Posterior vena cava (tissue), 2 donors: ENCODE data around the gene SLC4A4. TPM values are rescaled to one million over a fixed set of nuclear protein-coding genes. Genes with fewer than 3 reads are reported as not detected.

Experiments used
- DNase-seq: peaks from one replicate; pipeline ENCODE4 v3.0.0-alpha.2; 2020; ENCODE audit warnings: low spot score
- intact Hi-C, 2 donors: fragments of 100-400 bp; cut with DNase I; formaldehyde crosslinking; loops; one replicate each; pipeline versions ENCODE4 v1.14.1 to v1.14.2; 2022 to 2023
- long read RNA-seq, 2 donors: library from polyadenylated mRNA; unstranded; transcript quantifications; one replicate each; pipeline ENCODE4 v2.0.0, GENCODE V29; 2020 to 2021
- total RNA-seq, 2 donors: library from RNA; stranded (reverse); fragmentation: NEBNext Ultra II Directional; extraction: Animal tissue kit (Norgen Biotek cat#: 25700); gene quantifications; one replicate each; pipeline ENCODE4 v1.2.1, GENCODE V29; 2021
- donor health status: DM: yes; HTN: yes; CAD: no.
- donor health status: DM: yes; HTN: yes; CAD: no.

Gene SLC4A4
- 1 to 10 TPM; 2.0 to 3.6 TPM for total RNA-seq
- long read RNA-seq, donor 1, partial matches to known transcripts, result 1 of 2 reads
- long read RNA-seq, donor 1, other reads (novel, unspliced or antisense), result 1 of 2 reads
- long read RNA-seq, donor 2, partial matches to known transcripts, result 1 of 2 reads
- long read RNA-seq, donor 2, other reads (novel, unspliced or antisense), result 1 of 2 reads

DNA sequence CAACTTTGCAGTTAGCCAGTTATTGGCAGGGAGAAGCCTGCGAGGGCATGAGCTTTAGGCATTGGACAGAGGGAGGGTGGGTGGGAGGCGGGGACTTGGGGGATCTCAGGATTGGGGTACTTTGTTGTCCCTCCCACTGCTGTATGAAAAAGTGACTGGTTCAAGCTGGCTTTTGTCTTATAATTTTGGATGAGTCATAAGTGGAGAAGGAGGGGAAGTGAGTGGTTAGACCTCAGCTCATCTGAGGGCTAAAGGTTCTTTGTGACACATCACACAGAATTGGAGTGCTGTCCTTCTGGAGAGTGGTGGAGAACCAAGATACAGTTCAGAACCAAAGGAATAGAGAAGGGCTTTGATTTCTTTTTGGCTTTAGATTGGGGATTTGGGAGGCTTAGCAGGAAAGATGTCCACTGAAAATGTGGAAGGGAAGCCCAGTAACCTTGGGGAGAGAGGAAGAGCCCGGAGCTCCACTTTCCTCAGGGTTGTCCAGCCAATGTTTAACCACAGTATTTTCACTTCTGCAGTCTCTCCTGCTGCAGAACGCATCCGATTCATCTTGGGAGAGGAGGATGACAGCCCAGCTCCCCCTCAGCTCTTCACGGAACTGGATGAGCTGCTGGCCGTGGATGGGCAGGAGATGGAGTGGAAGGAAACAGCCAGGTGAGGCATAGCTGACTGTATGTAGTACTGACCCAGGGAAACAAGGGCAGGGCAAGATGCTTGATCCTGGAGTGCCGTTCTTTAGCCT is at the start of gene SLC4A4:
SLC4A4 (plus strand) TSS at position 175 of the 748 bp plus-strand sequence.
- intact Hi-C loops, result no loop called here
- no peak for DNase-seq

DNA sequence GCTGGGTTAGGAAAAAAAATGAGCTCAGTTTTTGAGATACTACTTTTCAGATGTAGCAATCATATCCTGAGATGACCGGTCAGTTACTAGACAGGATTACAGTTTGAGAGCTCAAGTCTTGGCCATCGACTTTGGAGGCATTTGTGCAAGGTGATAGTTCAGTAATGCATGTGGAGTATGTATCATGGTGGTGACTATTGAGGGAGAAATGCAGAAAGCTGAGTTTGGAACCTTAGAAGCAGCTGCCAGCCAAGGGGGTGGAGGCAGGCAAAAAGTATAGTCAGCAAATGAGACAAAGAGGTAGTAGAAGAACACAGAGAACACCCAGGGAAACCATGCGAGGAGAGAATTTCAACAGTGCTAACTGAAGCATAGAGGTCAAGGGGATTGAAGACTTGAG is 48.7 kb upstream of the SLC4A4 start:
- DNase-seq, result no peak
- intact Hi-C loops, result no loop called here

DNA sequence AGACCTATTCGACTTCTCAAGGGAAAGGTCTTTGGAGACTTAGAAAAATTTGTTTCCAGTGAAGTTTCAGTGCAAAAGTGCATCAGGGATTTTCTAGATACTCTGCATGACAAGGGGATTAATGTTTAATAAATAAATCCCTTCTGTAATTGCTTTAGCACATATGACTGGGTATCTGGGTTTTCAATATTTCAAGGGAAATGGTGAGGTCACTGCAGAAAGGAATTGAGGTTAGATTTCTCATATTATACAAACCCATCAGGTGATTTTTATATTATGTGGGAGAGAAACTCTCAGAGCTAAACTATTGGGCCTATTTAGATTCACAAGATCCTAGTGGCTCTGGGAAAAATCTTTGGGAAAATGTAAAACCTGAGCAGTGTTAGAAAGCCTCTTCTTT is 48.3 kb upstream of the SLC4A4 start:
- no peak for DNase-seq
- intact Hi-C loops, result no loop called here

DNA sequence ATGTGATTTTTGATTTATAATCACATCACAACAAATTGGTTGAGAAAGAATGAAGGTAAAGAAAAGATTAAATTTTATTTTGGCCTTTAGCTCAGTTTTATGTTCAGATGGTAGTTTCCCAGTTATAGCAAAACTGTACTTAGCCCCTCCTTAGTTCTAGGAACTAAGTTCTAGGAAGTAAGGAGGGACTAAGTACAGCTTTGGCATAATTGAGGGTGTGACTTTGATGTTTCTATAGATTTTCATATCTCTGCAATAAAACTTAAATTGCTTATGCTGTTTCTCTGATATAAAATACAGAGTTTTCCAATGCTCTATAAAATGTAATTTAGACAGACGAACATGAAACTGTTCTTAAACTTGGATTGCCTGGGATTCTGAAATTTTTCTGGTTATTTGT is 46.6 kb upstream of the SLC4A4 start:
- intact Hi-C loops, result no loop called here
- DNase-seq, result no peak

DNA sequence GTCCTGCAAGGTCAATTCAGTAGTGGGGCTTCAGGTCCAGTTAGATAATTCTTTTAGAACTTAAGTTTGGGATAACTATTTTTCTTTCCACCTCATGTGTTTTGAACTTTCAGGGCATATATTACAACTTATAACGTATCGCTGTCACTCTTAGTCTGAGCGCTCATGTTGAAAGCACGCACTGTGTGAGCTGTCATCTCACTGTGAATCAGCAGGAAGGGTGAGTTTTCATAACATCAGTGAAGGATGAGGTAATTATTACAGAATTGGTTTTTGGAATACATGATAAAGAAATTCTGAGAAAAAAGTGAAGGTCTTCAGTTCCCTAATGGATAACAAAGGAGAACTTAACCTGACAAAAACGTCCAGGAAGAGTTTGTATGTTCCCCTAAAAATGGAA is 45.1 kb upstream of the SLC4A4 start:
- no peak for DNase-seq
- intact Hi-C loops, result no loop called here

DNA sequence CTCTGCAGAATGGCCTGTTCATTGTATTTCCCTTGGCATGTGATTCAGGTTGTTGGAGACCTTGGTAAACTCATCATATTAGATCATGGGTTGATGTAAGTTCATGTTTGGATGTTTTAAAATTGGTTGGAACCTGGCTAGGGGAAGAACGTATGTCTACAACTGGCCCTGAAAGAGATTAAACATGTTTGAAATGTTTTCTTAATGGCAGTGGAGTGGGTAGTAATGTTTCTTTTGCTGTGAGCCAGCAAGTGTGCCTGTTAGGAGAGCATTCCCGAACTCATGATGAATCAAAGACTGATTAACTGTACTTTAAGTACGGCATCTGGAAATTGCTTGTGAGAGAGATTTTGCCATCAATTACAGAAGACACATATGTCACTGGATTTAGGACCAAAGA is 44.5 kb upstream of the SLC4A4 start:
- intact Hi-C loops, result no loop called here
- no peak for DNase-seq

DNA sequence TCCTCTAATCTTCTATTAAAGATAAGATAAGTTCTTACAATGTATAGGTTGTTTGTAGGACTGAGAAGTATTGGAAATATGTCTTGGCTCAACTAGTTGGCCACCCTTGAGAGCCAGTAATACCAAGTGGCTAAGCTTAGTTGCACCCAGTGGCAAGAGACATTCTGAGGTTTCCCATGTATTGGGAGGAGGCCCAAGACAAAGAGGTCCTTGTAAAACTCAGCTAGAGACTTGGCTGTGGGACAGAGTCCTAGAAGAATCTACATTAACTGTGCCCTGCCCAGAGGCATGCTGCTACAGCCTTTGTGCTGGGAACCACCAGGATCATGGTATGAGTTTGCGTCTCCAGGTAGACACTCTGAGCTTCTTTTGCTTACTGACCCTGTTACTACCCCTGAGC is 41.9 kb upstream of the SLC4A4 start:
- intact Hi-C loops, result no loop called here
- DNase-seq, result no peak

DNA sequence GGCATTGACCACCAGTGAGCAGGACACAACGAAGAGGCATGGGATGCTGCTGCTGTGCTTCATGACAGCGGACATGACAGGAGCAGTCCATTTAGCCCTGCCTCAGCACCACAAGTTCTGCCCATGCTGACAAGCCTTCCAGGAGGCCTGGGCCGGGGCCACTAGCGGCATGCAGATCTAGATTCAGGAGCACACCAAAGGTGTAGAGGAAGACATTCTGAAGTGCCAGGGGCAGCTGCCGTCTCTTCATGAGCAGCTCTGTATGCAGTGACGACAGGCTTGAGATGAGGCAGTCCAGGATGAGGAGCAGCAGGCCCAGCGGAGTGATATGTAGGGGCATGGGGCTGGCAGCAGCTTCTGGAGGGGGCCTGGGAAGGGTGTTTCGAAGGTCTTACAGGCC is 38.5 kb upstream of the SLC4A4 start:
- intact Hi-C loops, result no loop called here
- DNase-seq, result no peak

DNA sequence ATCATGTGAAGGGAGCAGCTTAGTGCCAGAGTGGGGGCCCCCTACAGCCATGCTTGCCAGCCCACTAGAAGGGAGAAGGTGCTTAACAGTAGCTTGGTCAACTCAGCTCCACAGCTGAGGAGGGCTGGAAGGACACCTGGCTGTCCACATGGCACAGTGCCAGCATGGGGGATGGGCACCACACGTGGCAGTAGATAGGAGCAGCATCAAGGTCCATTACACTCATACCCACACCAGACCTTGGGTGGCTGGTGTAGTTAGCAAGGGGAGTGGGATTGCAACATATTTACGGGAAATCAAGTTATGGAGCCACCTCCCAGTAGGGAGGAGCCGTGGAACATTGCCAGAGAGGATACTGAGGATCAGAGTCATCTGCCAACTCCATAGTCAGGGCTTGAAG is 37.9 kb upstream of the SLC4A4 start:
- intact Hi-C loops, result no loop called here
- no peak for DNase-seq

DNA sequence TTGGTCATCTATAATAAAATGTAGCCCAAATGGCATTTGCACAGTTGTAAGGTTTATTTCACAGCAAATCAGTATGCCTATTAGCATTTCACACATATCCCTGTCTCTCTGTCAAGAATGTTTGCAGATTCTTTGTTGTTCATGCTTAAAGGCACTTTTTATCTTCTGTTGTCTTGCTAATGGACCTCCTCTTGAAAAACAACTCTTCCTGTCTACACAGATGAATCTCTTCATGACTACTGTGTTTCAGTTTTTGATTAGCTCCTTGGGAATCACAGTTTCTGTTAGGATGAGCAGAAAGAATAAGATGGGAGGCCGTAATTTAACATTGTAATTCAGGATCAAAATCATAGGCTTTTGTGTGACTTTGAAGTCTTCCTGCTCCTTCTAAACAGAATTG is 35.5 kb upstream of the SLC4A4 start:
- intact Hi-C loops, result no loop called here
- no peak for DNase-seq

DNA sequence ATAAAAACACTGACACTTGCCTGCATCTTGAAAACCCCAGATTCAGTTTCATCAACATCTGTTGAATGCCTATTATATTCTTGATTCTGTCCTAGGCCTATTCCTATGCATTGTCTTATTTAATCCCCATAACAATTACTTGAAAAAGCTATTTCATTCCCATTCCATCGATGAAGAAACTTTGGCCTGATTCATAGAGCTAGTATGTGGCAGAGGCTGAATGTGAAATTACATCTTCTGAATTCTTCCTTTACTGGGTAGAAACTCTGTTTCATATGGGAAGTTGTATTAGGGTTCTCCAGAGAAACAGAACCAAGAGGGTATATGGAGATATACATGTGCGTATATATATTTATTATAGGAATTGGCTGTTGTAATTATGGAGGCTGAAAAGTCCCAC is 35.0 kb upstream of the SLC4A4 start:
- no peak for DNase-seq
- intact Hi-C loops, result no loop called here

DNA sequence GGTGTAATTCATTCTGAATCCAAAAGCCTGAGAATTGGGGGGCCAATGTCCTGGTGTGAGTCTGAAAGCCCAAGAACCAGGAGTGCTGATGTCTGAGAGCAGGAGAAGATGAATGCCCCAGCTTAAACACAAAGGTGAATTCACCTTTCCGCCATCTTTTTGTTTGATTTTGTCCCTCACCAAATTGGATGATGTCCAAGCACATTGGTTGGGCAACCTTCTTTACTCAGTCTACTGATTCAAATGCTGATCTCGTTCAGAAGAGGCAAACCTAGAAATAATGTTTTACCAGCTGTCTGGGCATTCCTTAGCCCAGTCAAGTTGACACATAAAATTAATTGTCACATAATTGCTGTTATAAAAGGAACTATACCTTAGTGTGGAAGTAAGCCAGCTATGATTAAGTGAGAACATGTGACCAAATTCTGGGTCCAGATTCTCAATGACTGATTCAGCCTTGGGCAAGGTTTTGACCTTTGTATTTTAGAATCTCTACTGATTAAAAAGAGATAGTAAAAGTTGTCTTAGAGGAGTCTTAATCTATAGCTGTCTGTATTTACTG is 34.5 kb upstream of the SLC4A4 start:
- intact Hi-C loops, result no loop called here
- DNase-seq, result no peak

DNA sequence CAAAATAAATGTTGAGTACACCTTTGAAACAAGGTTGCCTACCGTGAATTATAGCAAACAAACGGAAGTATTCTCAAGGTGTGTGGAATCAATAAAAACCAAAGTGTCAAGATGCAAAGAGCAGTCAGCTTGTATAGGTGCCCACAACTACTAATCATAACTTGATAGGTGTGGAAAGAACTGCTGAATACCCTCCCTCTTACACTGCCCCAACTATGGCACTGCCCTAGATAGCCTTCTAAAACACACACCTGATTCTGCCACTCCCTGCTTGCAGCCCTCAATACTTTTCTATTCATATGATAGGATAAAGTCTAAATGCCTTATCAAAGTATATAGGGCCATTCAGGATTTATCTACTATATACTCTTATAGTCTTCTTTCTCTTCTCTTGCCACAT is 31.1 kb upstream of the SLC4A4 start:
- intact Hi-C loops, result no loop called here
- DNase-seq, result no peak

DNA sequence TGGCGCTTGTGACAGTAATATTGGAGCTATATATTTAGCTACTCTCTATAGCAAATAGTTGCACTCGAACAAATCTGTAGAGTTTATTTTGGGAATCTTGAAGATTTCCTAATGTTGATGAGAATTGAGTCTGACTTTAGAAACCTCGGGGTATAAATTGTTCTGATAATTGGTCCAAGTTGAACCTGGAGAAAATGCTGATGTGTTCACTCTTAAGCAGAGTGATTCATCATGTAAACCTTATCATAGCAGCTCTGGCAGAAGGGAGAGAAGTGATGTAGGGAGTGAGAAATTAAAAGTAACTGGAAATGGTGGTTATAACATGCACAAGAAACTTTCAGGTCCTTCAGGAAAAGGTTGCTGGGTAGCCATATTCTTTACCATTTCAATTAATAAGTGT is 16.4 kb upstream of the SLC4A4 start:
- intact Hi-C loops, result no loop called here

DNA sequence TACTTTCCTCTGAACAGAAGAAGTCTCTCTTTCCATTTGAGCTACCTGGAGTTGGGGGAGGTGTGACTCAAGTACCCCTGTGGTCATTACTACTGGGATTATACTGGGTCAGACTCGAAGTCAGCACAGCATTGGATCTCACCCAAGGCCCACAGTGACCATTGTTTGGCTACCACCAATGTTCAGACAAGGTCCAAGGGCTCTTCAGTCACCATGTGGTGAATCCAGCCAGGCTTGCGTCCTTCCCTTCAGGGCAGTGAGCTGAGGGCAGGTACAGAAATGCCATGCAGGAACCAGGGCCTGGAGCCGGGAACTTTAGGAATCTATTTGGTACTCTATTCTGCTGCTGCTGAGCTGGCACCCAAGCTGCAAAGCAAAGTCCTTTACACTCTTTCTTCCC is 5.5 kb upstream of the SLC4A4 start:
- intact Hi-C loops, result no loop called here
- DNase-seq, result no peak

More for the DNA sequence above, 16.4 kb upstream of the SLC4A4 start:
- DNase-seq, result no peak

DNA sequence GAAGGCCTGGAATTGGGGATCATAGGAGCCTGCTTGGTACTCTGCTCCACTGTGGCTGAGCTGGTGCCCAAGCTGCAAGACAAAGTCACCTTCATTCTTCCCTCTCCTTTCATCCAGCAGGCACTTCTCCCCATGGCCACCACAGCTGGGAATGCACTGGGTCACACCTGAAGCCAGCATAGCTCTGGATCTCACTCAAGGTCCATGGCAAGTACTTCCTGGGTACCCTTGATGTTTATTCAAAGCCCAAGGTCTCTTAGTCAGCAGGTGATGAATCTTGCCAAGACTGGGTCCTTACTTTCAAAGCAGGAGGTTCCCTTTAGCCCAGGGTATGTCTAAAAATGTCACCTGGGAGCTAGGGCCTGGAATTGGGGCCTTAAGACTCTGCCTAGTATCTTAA is 4.9 kb upstream of the SLC4A4 start:
- DNase-seq, result no peak
- intact Hi-C loops, result no loop called here

DNA sequence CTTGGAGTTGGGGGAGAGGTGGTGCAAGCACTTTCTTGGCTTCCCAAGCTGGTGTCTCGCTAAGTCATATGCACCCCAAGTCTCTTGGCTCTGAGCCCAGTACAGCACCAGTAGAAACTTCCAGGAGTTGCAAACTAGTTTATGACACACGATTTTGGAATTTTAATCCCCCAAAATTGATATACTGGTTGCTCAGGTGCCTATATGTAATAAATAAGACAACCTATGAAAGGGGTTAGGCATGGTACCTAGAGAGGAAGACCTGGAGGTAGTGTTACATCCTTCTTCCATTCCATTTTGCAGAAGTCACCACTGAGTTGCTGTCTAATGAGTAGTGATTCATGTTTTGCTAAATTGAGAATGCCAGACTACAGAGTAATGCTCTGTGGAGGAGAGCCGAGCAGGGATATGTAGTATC is 4.3 kb upstream of the SLC4A4 start:
- intact Hi-C loops, result no loop called here
- DNase-seq, result no peak

DNA sequence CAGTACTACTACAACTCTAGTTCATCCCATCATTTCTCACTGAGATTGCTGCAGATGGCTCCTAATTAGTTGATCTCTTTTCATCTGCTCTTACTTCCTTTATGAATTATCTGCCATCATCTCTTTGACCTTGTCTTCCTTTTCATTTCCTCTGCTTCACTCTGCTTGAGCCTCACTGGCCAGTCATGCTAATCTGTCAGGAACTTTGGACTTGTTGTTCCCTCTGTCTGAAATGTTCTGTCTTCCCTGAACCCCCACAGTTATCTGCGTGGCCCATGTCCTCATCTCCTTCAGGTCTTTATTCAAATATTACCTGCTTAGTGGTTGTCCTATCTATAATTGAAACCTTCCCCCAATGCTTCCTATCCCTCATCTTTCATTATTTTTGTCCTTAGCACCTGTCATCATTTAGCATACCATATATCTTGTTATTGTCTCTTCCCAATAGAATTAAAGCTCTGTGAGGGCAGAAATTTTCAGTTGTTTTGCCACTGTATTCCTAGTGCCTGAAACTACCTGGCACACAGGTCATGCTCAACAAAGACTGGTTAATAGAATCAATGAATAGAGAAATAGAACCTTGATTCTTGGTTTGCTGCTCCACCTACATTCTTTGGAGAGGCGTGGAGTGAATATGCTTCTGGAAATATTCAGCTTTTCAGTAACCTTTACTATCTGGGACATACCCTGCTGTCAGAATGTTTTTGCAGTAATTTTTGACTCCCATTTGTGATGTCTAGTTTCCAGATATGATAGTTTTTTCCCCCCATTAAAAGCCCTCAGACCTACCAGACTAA is 5.0 kb downstream of the SLC4A4 start:
- DNase-seq, result no peak
- intact Hi-C loops, result no loop called here

DNA sequence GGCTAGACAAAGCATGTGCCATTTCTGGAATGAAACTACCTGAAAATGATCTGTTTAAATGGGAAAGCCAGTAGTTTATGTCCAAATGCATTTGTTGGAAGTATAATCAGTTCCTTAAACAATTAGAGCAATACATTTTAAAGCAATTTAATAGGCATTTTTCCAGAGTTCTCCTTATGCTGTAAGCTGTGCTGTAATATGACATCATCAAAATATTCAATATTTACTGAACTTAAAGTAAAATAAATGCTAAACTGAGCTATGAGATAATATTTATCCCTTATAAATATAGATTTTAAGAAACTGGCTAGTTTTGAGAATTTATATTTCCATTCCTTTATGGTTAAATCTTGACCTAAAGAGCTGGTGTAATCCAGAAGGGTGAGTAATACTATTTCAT is 7.9 kb downstream of the SLC4A4 start:
- intact Hi-C loops, result no loop called here
- no peak for DNase-seq

DNA sequence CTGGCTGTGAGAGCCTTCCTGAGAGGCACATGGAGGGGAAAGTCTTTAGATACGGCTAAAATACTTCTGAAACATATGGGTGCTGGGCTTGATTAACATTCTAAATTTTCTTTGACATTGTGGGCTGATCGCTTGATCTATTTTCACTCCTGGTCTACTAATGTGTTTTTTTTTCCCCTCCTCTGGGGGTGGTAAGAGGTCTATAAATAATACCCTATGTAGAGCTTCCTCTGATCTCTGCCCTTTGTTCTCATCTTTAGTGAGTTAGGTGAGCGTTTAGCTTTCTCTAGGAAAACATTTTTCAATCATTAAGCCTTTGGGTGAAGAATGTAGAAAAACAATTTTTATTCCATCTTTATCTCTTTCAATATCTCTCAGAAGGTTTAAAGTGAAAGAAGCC is 9.8 kb downstream of the SLC4A4 start:
- DNase-seq, result no peak
- intact Hi-C loops, result no loop called here
